ENCODE measurements around the gene VANGL2.

- TF ChIP-seq CTCF (IDR thresholded peaks at IDR 0.05), result no peak
- no peak for TF ChIP-seq POLR2A (IDR thresholded peaks at IDR 0.05)
- no peak for TF ChIP-seq EP300 (IDR thresholded peaks at IDR 0.05)
Measured at GRCh38 chr1:160432371-160432786, 32.0 kb downstream of the VANGL2 start.
